GM21723 (cell line): ENCODE measurements around the gene ADM5.
"Not testable (repeated sequence)": the region's sequence is repeated elsewhere in the genome, so short reads cannot be mapped to it uniquely, and the experiment has no call there.

Experiments used
- ATAC-seq: cut with Tn5 transposase; IDR thresholded peaks from one replicate; pipeline ENCODE4 v1.9.1; 2021; ENCODE audit warnings: mild to moderate bottlenecking, moderate library complexity; ENCODE audit not compliant: unreplicated experiment

ADM5 gene

DNA sequence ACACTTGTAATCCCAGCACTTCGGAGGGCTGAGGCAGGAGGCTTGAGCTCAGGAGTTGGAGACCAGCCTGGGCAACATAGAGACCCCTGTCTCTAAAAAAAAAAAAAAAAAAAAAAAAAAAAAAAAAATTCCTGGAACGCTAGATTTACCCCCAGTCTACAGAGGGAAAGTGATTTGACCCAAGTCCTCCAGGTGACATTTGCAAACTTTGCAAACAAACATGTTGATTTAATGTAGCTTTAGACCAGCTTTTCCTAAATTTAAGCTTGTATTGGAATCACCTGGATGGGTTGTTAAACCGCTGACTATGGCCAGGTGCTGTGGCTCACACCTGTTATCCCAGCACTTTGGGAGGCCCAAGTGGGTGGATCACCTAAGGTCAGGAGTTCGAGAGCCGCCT, 10.0 kb downstream of the ADM5 start:
- ATAC-seq: no peak

DNA sequence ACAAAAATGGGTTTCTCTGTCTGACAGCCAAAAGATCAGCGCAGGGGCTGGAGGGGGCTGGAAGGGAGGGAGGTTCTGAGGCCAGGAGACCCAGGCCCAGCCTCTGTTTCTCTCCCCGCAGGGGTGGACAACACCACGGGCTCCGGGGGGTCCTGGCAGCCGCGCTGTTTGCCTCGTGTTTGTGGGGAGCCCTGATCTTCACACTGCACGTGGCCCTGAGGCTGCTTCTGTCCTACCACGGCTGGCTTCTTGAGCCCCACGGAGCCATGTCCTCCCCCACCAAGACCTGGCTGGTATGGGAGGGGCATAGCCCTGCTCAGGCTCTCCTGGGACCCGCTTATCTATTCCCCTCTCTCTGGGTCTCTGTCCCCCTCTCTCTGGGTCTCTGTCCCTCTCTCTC, 11.2 kb downstream of the ADM5 start:
- no peak for ATAC-seq

DNA sequence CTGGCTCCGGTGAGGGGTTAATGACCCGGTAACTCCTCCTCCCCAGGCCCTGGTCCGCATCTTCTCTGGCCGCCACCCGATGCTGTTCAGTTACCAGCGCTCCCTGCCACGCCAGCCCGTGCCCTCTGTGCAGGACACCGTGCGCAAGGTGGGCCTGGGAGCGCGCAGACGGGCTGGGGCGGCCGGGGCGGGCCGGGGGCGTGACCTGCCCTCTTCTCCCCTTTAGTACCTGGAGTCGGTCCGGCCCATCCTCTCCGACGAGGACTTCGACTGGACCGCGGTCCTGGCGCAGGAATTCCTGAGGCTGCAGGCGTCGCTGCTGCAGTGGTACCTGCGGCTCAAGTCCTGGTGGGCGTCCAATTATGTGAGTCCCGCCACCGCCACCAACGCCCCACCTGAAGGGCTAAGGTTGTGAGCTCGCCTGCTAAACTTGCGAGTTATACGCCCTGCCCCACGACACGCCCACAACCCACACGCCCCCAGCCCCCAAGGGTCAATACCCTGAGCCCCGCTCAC, 11.9 kb downstream of the ADM5 start:
- ATAC-seq: no peak

DNA sequence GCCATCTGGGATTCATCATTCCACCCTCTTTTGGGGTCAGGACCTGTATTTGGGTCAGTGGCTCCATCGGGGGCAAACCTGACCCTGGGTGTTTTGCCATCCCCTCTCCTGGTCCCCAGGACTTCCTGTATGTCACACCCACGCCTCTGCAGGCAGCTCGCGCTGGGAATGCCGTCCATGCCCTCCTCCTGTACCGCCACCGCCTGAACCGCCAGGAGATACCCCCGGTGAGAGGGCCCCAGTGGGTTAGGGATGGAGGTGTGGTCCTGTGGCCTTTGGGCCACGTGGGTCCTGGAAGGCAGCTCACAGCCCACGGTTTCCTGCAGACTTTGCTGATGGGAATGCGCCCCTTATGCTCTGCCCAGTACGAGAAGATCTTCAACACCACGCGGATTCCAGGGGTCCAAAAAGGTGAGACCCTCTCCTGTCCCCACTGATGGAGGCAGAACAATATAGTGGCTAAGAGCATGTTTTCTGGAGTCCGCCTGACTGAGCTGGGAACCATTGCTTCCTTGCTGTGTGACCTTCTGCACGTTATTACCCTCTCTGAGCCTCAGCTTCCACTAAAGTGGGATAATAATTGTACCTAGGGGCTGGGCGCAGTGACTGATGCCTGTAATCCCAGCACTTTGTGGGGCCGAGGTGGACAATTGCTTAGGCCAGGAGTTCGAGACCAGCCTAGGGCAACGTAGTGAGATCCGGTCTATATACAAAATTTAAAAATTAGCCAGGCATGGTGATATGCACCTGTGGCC, 15.7 kb downstream of the ADM5 start:
- no peak for ATAC-seq

DNA sequence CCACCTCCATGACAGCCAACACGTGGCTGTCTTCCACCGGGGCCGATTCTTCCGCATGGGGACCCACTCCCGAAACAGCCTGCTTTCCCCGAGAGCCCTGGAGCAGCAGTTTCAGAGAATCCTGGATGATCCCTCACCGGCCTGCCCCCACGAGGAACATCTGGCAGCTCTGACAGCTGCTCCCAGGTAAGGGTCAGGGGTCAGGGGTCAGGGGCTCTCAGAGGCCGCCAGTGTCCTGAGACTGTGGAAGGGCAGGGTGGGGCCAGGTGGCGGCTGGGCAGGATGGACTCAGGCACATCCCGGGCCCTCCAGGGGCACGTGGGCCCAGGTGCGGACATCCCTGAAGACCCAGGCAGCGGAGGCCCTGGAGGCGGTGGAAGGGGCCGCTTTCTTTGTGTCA, 16.5 kb downstream of the ADM5 start:
- ATAC-seq: no peak

DNA sequence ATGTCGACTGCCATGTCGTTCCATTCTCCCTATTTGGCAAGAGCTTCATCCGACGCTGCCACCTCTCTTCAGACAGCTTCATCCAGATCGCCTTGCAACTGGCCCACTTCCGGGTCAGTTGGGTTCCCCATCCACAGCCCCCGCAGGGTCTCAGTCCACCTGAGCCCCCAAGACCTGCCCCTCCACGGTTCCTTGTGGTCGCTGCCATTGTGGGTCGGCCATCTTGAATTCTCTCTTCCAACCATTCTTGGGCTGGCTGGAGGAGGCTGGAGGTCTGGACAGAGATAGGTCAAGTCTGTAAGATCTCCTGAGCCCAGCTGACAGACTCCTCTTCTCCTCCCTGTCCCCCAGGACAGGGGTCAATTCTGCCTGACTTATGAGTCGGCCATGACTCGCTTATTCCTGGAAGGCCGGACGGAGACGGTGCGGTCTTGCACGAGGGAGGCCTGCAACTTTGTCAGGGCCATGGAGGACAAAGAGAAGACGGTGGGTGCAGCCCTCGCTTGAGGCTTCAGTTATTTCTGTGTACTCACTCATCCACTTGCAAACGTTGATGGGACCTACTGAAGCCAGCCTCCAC, 21.1 kb downstream of the ADM5 start:
- ATAC-seq: no peak

DNA sequence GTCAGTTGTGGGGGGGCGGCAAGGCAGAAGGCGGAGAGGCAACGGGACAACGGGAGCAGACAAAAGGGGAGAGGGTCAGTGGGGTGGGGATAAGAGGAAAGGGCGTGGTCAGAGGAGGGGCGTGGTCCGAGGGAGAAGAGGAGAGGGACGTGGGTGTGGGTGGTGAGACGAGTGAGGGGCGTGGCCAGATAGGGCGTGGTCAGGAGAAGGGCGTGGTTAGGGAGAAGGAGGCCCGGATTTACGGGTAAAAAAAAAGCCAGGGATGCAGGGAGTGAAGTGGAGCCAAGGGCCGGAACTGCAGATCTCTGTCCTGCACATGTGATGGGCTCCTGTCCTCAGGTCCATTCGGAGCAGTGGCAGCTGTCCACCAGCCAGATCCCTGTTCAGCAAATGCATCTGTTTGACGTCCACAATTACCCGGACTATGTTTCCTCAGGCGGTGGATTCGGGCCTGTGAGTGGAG, 23.0 kb downstream of the ADM5 start:
- no peak for ATAC-seq

DNA sequence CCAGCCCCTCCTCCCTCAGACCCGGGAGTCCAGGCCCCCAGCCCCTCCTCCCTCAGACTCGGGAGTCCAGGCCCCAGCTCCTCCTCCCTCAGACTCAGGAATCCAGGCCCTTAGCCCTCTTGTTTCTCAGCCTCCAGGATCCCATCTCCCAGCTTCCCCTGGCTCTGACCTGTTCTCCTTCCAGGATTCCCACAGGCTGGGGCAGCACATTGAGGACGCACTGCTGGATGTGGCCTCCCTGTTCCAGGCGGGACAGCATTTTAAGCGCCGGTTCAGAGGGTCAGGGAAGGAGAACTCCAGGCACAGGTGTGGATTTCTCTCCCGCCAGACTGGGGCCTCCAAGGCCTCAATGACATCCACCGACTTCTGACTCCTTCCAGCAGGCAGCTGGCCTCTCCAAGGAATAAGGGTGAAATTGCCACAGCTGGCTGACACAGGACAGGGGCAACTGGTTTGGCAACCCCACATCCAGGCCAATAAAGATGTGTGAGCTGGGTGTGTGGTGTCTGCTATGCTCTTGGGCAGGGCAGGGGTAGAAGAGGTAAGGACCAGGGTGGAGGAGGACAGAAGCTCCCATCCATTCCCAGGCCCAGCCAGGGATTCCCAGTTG, 23.9 kb downstream of the ADM5 start:
- ATAC-seq: no peak

DNA sequence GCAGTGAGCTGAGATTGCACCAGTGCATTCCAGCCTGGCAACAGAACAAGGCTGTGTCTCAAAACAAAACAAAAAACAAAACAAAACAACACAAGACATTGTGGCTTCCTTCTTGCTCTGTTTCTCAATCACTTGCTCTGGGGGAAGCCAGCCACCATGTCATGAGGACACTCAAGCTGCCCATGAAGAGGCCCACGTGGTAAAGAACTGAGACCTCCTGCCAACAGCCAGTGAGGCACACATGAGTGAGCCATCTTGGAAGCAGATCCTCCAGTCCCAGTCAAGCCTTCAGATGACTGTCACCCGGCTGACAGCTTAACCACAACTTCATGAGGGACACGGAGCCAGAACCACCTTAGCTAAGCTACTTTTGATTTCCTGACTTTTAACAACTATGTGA, 26.8 kb downstream of the ADM5 start:
- no peak for ATAC-seq

DNA sequence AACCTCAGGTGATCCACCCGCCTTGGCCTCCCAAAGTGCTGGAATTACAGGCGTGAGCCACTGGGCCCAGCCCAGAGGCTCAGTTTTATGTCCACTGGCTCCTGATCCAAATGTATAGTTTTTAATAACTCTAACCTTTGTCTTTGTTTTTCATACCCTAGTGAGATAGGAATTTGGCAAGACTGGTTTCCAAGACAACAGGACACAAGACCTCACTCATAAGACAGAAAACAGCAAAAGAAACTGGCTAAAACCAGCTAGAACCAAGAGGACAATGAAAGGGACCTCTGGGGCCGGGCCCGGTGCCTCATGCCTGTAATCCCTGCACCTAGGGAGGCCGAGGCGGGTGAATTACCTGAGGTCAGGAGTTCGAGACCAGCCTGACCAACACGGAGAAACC, 29.1 kb downstream of the ADM5 start:
- no peak for ATAC-seq

DNA sequence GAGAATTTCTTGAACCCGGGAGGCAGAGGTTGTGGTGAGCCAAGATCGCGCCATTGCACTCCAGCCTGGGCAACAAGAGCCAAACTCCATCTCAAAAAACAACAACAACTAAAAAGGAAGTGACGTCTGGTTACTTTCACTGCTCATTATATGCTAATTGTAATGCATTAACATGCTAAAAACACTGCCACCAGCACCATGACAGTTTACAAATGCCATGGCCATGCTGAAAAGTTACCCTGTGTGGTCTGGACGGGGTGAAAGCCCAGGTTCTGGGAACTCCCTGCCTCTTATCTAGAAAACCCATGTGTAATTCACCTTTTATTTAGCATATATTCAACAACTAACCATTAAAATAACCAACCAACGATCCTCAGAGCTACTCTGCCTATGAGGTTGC, 29.6 kb downstream of the ADM5 start:
- no peak for ATAC-seq

DNA sequence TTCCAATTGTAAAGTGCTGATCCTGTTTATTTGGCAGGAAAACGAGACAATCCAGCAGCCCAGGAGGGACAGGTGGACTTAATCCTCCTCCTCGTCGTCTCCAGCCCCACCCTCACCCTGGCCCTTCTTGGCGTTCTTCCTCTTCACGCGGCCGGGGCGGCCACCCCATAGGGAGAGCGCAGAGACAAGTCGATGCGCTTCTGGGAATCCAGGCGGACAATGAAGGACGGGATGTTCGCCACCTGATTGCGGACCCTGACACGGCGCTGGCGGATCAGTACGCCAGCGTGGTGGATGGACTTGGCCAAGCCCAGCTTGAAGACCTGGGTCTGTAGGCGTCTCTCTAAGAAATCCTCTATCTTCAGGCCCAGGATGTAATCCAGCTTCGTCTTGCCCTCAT, 30.0 kb downstream of the ADM5 start:
- ATAC-seq: not testable (repeated sequence)

DNA sequence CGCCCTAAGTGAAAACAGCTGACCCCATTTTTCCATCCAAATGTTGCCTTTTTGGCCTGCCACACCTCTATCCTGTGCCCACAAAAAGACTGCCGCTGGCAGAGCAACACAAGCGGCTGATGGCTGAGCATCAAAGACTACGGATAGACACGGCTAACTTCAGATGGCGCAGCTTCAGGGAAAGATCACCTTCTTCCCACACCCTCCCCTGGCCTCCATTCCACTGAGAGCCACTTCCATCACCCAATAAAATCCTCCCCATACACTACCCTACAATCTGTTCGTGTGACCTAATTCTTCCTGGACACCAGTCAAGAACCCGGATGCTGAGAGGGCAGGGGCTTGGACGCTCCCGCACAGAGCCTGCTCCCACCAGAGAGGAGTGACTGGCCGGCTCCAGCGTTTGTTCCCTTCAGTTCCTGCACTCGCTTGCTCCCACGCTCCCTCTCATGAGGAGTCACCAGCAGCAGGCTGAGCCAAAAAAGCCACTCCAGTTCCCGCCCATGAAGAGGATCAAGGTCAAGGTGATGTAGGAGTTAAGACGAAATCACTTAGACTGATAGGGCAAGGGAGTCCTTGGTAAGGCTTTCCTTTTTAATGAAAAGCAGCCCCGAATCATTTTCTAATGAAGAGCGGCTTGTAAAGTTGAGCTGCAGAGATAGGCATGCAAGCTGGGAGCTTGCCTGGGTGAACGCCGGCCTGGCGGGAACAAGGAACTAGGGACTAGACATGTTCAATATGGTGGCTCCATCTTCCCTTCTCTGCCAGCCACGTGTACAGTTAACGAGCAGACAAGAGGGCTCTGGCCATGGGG, 38.0 kb downstream of the ADM5 start:
- no peak for ATAC-seq

DNA sequence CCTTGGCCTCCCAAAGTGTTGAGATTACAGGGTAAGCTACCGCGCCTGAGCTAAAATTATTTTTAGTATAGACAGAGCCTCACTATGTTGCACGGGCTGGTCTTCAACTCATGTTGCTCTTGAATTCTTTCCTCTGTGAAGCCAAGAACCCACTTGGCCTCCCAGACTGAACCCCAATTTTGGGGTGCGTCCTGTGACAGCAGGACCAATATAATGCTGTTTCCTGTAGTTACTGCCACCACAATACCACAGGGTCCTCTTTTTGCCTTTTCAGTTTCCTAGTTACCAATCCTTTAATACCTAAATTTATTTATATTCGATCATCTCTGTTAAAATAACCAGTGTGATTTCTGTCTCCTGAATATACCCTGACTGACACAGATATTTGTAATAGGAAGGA, 40.8 kb downstream of the ADM5 start:
- no peak for ATAC-seq

DNA sequence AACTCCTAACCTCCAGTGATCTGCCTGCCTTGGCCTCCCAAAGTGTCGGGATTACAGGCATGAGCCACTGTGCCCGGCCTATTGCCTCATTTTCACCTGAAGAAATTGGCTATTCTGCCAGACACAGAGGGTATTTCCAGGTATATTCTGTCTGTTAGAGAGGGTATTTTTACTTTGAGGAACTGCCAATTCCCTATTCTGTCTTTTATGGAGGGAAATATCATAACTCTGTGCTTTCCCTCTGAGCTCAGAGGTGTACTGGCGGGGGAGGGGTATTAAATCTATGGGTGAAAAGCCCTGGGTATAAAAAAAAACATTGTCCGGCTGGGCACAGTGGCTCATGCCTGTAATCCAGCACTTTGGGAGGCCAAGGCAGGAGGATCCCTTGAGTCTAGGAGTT, 48.9 kb downstream of the ADM5 start:
- ATAC-seq: no peak

DNA sequence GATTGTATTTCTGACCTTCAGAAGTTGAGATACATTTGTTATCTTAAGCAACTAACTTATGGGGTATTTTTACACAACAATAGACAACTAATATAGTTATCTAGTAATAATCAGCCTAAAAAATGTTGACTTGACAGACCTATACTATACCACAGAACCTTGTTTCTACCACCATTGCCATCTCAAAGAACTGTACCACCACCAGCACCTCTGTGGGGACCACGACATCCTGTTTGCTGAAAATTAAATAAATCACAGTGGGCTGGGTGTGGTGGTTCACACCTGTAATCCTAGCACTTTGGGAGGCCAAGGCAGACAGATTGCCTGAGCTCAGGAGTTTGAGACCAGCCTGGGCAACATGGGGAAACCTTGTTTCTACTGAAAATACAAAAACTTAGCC, 49.7 kb downstream of the ADM5 start:
- no peak for ATAC-seq

DNA sequence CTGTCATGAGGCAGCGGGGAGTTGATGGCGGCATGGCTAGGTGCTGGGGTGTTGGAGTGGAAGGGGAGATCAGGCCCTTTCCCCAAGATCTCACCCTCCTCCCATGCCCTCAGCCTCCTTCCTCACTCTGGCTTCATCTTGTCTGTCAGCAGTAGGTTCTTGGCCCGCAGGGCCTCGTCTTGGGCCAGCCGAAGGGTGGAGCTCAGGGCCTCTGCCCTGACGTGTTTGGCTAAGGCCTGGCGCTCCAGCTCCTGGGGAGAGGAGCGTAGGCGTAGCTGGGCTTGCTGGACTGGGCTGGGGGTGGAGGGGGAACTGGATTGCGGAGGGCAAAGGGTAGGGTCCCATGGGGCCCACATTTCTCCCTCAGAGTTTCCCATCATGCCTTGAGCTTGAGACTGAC, 50.5 kb downstream of the ADM5 start:
- no peak for ATAC-seq
